Endothelial cell of umbilical vein (primary cell): ENCODE measurements around the gene PGP.

ENCODE experiments used
- EZH2 ChIP-seq: IDR thresholded peaks from 2 replicates; pipeline ENCODE4 v1.6.1; 2012; ENCODE audit warnings: borderline replicate concordance, low read depth, mild to moderate bottlenecking, moderate library complexity, low read length, inconsistent platforms; ENCODE audit not compliant: severe bottlenecking
- FOS ChIP-seq: IDR thresholded peaks from 2 replicates; pipeline ENCODE4 v1.6.1; 2011; ENCODE audit warnings: mild to moderate bottlenecking, low read length, moderate library complexity, borderline replicate concordance; ENCODE audit not compliant: insufficient read depth
- GATA2 ChIP-seq: IDR thresholded peaks from 2 replicates; pipeline ENCODE4 v1.7.0; 2011; ENCODE audit warnings: low read depth, mild to moderate bottlenecking, moderate library complexity, mixed read lengths, low read length; ENCODE audit not compliant: insufficient read length, insufficient read depth
- JUN ChIP-seq: IDR thresholded peaks from 2 replicates; pipeline ENCODE4 v1.6.1; 2011; ENCODE audit warnings: borderline replicate concordance, low read depth; ENCODE audit not compliant: insufficient read length, insufficient read depth
- POLR2A ChIP-seq: IDR thresholded peaks from 2 replicates; pipeline ENCODE4 v1.6.1; 2012; ENCODE audit warnings: low read depth, mild to moderate bottlenecking, control low read depth, low read length
- TF ChIP-seq, protein P1 (sequence below), 2 donors: IDR thresholded peaks; 1 replicate in 1 of 2; 2 replicates in 1 of 2; pipeline ENCODE4 v1.5.1; 2011; ENCODE audit warnings: low read length in 2 of 2, mild to moderate bottlenecking in 2 of 2, moderate library complexity in 2 of 2, control low read depth in 1 of 2, inconsistent platforms in 1 of 2, low read depth in 1 of 2; ENCODE audit not compliant: insufficient read depth in 1 of 2; ENCODE audit errors: extremely low read depth in 1 of 2
- TF ChIP-seq, protein P2 (sequence below): IDR thresholded peaks from 2 replicates; pipeline ENCODE4 v1.6.1; 2011; ENCODE audit not compliant: insufficient read depth, insufficient read length

DNA sequence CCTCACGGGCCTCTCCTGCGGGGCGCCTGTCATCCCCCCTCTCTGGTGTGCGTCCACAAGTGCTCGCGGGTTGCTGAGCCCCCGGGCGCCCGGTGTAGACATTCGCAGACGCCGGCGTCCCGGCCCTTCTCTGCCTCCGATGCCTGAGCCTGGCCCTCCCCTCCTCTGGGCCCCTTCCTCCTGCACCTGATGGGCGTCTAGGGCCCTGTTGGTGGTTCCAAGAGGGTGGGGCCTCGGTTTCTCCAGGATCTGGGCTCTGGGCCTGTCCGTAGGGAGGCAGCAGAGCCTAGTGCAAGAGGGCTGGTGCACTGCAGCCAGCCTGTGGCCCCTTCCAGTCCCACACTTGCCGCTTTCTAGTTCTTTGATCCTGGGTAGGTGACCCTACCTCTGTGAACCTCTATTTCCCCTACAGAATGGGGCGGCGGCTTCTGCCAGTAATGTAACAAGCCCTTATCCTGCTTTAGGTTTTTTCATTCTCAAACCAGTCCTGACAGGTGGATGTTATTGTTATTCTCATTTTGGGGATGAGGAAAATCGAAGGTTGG, 9.4 kb upstream of the PGP start:
- TF ChIP-seq, protein P1, sequence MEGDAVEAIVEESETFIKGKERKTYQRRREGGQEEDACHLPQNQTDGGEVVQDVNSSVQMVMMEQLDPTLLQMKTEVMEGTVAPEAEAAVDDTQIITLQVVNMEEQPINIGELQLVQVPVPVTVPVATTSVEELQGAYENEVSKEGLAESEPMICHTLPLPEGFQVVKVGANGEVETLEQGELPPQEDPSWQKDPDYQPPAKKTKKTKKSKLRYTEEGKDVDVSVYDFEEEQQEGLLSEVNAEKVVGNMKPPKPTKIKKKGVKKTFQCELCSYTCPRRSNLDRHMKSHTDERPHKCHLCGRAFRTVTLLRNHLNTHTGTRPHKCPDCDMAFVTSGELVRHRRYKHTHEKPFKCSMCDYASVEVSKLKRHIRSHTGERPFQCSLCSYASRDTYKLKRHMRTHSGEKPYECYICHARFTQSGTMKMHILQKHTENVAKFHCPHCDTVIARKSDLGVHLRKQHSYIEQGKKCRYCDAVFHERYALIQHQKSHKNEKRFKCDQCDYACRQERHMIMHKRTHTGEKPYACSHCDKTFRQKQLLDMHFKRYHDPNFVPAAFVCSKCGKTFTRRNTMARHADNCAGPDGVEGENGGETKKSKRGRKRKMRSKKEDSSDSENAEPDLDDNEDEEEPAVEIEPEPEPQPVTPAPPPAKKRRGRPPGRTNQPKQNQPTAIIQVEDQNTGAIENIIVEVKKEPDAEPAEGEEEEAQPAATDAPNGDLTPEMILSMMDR (IDR thresholded peaks at IDR 0.05; ENCODE audit: extremely low read depth in 1 of 2, insufficient read depth in 1 of 2, low read depth in 1 of 2, low read length in 2 of 2): no peak
- no peak for TF ChIP-seq GATA2
- no peak for TF ChIP-seq EZH2
- TF ChIP-seq POLR2A: no peak
- TF ChIP-seq, protein P2, sequence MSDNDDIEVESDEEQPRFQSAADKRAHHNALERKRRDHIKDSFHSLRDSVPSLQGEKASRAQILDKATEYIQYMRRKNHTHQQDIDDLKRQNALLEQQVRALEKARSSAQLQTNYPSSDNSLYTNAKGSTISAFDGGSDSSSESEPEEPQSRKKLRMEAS: no peak
- TF ChIP-seq JUN: no peak
- TF ChIP-seq FOS: no peak
